Stimulated activated naive CD8-positive, alpha-beta T cell treated with anti-CD3 and anti-CD28 coated beads, Interleukin-15, Interleukin-2, amounts not matched to agents 100 ng/mL and 50 ng/mL, for 24 hours (primary cell): ENCODE measurements around the gene HDAC8.

Experiments used
- H3K27ac Mint-ChIP-seq: one replicate; pipeline ENCODE4 v1.8.0; 2021; ENCODE audit warnings: mild to moderate bottlenecking, mixed read lengths
- H3K27me3 Mint-ChIP-seq: one replicate; pipeline ENCODE4 v1.8.0; 2021; ENCODE audit warnings: mixed read lengths
- H3K36me3 Mint-ChIP-seq: one replicate; pipeline ENCODE4 v1.8.0; 2021; ENCODE audit warnings: low read depth, mixed read lengths
- H3K4me1 Mint-ChIP-seq: one replicate; pipeline ENCODE4 v1.8.0; 2021; ENCODE audit warnings: low read depth, mixed read lengths
- H3K4me3 Mint-ChIP-seq: one replicate; pipeline ENCODE4 v1.8.0; 2021; ENCODE audit warnings: mild to moderate bottlenecking, mixed read lengths
- H3K9me3 Mint-ChIP-seq: one replicate; pipeline ENCODE4 v1.8.0; 2021; ENCODE audit warnings: mixed read lengths

The HDAC8 gene

DNA sequence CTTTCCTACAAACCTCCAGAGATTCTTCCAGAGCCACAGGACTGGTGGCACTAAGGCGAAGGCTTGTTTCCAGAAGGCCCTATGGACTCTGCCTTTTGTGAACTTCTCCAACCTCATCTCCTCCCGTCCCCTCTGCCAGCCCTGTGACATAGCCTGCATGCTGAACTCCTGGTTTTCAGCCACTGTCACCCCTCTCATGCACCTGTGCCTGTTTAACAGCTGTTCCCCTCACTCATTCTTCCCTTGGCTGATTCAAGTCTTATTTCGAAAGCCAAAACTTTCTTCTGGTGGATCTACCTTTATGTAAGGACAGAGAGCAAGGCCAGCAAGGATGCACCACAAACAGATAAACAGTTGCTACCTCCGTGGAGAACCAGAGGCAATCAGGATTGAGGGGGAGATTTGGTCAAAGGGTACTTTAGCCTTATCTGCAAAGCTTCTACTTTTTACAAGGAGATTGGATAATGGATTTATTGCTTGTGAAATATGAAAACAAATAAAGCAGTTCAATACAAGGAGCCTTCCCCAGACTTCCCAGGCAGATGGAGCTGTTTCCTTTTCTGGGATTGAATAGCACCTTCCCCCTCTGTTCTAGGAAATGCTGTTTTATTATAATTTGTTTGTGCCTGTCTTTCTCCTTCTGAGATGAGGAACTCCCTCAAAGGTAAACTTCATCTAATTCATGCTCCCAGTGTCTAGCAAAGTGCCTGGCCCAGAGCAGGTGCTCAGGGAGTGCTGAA lies 272.6 kb downstream of the HDAC8 start:
- no peak overlapping the region for H3K4me3 Mint-ChIP-seq
- peaks cover 67% of the 10 kb centered on the region for H3K27me3 Mint-ChIP-seq
- H3K36me3 Mint-ChIP-seq: no peaks in the 10 kb centered on the region
- peaks cover 8% of the 10 kb centered on the region for H3K4me1 Mint-ChIP-seq
- H3K27ac Mint-ChIP-seq: no peak overlapping the region
- no peaks in the 10 kb centered on the region for H3K9me3 Mint-ChIP-seq

- Mint-ChIP-seq H3K4me1 (no peaks in the 10 kb centered on the region), H3K27me3 (peaks cover 53% of the 10 kb centered on the region), H3K4me3 (no peak overlapping the region), H3K27ac (no peak overlapping the region), H3K36me3 (no peaks in the 10 kb centered on the region), H3K9me3 (no peaks in the 10 kb centered on the region)
Measured at GRCh38 chrX:72297953-72298730, 274.5 kb downstream of the HDAC8 start.

DNA sequence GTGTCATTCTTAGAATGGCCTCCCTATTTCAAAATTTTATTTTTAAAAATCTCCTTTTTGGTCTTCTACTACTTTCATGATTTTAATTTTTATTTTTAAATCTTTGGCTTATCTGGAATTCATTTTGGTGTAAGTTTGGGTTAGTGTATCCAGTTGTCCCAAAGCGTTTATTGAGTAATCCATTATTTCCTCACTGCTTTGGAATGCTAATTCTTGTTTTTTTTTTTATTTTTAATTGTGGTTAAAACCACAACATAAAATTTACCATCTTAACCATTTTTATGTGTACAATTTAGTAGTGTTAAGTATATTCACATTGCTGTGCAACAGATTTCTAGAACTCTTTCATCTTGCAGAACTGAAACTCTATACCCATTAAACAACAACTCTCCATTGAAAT lies 275.7 kb downstream of the HDAC8 start:
- H3K27ac Mint-ChIP-seq: no peak overlapping the region
- no peaks in the 10 kb centered on the region for H3K4me1 Mint-ChIP-seq
- peaks cover 53% of the 10 kb centered on the region for H3K27me3 Mint-ChIP-seq
- H3K36me3 Mint-ChIP-seq: no peaks in the 10 kb centered on the region
- H3K9me3 Mint-ChIP-seq: no peaks in the 10 kb centered on the region
- H3K4me3 Mint-ChIP-seq: no peak overlapping the region

DNA sequence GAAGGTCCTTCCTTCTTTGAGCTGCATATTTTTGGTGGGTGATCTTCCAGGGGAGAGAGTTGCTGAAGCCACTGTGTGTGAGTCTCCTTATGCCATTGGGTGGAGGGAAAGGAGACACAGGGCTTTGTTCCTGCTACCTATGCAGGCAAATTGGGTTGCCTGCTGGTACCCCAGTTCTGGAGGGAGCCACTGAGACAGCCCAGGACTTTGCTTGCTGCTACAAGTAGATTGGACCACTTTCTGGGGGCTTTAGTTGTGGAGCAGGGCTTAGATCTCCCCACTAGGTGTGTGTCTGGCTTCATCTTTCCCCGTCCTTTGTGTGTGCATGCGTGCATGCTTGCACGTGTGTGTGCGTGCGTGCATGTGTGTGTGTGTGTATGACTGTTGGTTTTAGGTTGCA lies 276.9 kb downstream of the HDAC8 start:
- no peak overlapping the region for H3K27ac Mint-ChIP-seq
- no peaks in the 10 kb centered on the region for H3K36me3 Mint-ChIP-seq
- no peaks in the 10 kb centered on the region for H3K4me1 Mint-ChIP-seq
- H3K4me3 Mint-ChIP-seq: no peak overlapping the region
- H3K27me3 Mint-ChIP-seq: peaks cover 47% of the 10 kb centered on the region
- no peaks in the 10 kb centered on the region for H3K9me3 Mint-ChIP-seq

DNA sequence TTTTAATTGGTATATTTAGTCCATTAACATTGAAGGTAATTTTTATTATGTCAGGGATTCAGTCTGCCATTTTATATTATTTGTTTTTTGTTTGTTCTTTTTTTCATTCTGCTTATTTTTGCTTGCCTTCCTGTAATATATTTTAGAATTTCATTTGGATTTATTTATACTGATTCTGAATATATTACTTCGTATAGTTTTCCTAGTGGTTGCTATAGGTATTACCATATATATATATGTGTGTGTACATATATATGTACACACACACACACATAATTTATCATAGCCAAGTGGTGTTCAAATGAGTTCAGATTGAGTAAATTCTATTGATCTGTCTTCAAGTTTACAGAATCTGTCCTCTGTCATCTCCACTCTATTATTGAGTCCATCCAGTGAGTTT lies 278.1 kb downstream of the HDAC8 start:
- no peaks in the 10 kb centered on the region for H3K9me3 Mint-ChIP-seq
- peaks cover 45% of the 10 kb centered on the region for H3K27me3 Mint-ChIP-seq
- no peak overlapping the region for H3K4me3 Mint-ChIP-seq
- H3K36me3 Mint-ChIP-seq: no peaks in the 10 kb centered on the region
- no peaks in the 10 kb centered on the region for H3K4me1 Mint-ChIP-seq
- no peak overlapping the region for H3K27ac Mint-ChIP-seq

DNA sequence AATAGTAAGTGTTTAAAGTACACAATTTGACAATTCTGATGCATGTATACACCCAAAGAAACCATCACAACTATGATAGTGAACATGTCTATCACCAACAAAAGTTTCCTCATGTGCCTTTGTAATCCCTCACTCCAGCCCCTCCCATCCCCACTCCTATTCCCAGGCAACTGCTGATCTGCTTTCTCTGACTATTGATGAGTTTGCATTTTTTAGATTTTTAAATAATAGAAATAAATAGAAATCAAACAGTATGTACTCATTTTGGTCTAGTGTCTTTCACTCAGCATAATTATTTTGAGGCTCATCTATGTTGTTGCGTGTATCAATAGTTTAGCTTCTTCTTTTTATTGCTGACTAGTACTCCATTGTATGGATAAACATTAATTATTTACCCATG lies 290.3 kb downstream of the HDAC8 start:
- H3K27me3 Mint-ChIP-seq: peaks cover 3% of the 10 kb centered on the region
- no peaks in the 10 kb centered on the region for H3K4me1 Mint-ChIP-seq
- H3K9me3 Mint-ChIP-seq: no peaks in the 10 kb centered on the region
- no peak overlapping the region for H3K4me3 Mint-ChIP-seq
- H3K27ac Mint-ChIP-seq: no peak overlapping the region
- H3K36me3 Mint-ChIP-seq: no peaks in the 10 kb centered on the region

DNA sequence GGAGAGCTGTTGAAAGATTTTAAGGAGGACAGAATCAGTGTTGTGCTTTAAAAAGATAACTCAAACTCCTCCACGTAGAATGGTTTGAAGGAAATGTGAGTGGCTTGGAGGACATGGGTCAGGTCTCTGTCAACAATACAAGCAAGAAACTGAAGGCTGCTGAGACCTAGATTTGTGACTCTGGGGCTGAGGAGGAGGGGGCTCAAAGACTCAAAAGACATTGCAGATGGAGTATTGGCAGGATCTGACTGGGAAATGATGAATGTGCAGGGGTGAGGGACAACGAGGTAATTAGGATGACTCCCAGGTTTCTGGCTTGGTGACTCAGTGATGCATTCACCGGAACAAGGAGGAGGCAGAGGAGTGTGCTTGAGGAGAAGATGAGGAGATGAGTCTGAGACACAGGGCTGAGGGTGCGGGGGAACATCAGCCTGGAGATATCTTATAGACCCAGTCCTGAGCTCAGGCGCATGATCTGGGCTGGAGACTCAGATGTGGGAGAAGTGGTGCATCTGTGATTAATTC lies 292.3 kb downstream of the HDAC8 start:
- peaks cover 3% of the 10 kb centered on the region for H3K27me3 Mint-ChIP-seq
- no peak overlapping the region for H3K27ac Mint-ChIP-seq
- no peak overlapping the region for H3K4me3 Mint-ChIP-seq
- no peaks in the 10 kb centered on the region for H3K9me3 Mint-ChIP-seq
- H3K4me1 Mint-ChIP-seq: peaks cover 5% of the 10 kb centered on the region
- peaks cover 13% of the 10 kb centered on the region for H3K36me3 Mint-ChIP-seq
